ENCODE measurements around the gene PLXND1.

The PLXND1 gene

GRCh38 chr3:129586746-129587430 lies 19.6 kb downstream of the PLXND1 start:
- FAIRE-seq (no peak), DNase-seq (ENCODE audit: insufficient read length) (no peak)
- TF ChIP-seq POLR2A (IDR thresholded peaks at IDR 0.05; ENCODE audit: low read depth, low read length): no peak
- no peak for TF ChIP-seq POLR2AphosphoS5 (IDR thresholded peaks at IDR 0.05; ENCODE audit: low read depth, low read length)
- TF ChIP-seq TAF1 (IDR thresholded peaks at IDR 0.05; ENCODE audit: borderline replicate concordance, low read depth, low read length): no peak

- FAIRE-seq (no peak), DNase-seq (ENCODE audit: insufficient read length) (no peak)
- no peak for TF ChIP-seq POLR2A (IDR thresholded peaks at IDR 0.05; ENCODE audit: low read depth, low read length)
- no peak for TF ChIP-seq POLR2AphosphoS5 (IDR thresholded peaks at IDR 0.05; ENCODE audit: low read depth, low read length)
- no peak for TF ChIP-seq TAF1 (IDR thresholded peaks at IDR 0.05; ENCODE audit: borderline replicate concordance, low read depth, low read length)
Observed at GRCh38 chr3:129585949-129586657, 20.4 kb downstream of the PLXND1 start.

GRCh38 chr3:129584631-129585030 lies 21.8 kb downstream of the PLXND1 start:
- DNase-seq (ENCODE audit: insufficient read length) (no peak), FAIRE-seq (no peak)
- TF ChIP-seq POLR2A (IDR thresholded peaks at IDR 0.05; ENCODE audit: low read depth, low read length): no peak
- TF ChIP-seq TAF1 (IDR thresholded peaks at IDR 0.05; ENCODE audit: borderline replicate concordance, low read depth, low read length): no peak
- no peak for TF ChIP-seq POLR2AphosphoS5 (IDR thresholded peaks at IDR 0.05; ENCODE audit: low read depth, low read length)

GRCh38 chr3:129583289-129583688 lies 23.2 kb downstream of the PLXND1 start:
- TF ChIP-seq POLR2A (IDR thresholded peaks at IDR 0.05; ENCODE audit: low read depth, low read length) (no peak), TAF1 (IDR thresholded peaks at IDR 0.05; ENCODE audit: borderline replicate concordance, low read depth, low read length) (no peak), POLR2AphosphoS5 (IDR thresholded peaks at IDR 0.05; ENCODE audit: low read depth, low read length) (no peak)
- no peak for DNase-seq (ENCODE audit: insufficient read length)
- no peak for FAIRE-seq

- TF ChIP-seq TAF1 (IDR thresholded peaks at IDR 0.05; ENCODE audit: borderline replicate concordance, low read depth, low read length): no peak
- no peak for TF ChIP-seq POLR2A (IDR thresholded peaks at IDR 0.05; ENCODE audit: low read depth, low read length)
- TF ChIP-seq POLR2AphosphoS5 (IDR thresholded peaks at IDR 0.05; ENCODE audit: low read depth, low read length): no peak
- FAIRE-seq: peak; percentile 53
Observed at GRCh38 chr3:129582799-129583198, 23.7 kb downstream of the PLXND1 start.

GRCh38 chr3:129581623-129582022 lies 24.9 kb downstream of the PLXND1 start:
- no peak for FAIRE-seq
- TF ChIP-seq TAF1 (IDR thresholded peaks at IDR 0.05; ENCODE audit: borderline replicate concordance, low read depth, low read length) (no peak), POLR2A (IDR thresholded peaks at IDR 0.05; ENCODE audit: low read depth, low read length) (no peak), POLR2AphosphoS5 (IDR thresholded peaks at IDR 0.05; ENCODE audit: low read depth, low read length) (no peak)
- DNase-seq (ENCODE audit: insufficient read length): no peak

More at GRCh38 chr3:129582799-129583198, 23.7 kb downstream of the PLXND1 start:
- DNase-seq (ENCODE audit: insufficient read length): no peak

GRCh38 chr3:129579991-129580390 lies 26.5 kb downstream of the PLXND1 start:
- DNase-seq (ENCODE audit: insufficient read length) (no peak), FAIRE-seq (no peak)
- TF ChIP-seq POLR2A (IDR thresholded peaks at IDR 0.05; ENCODE audit: low read depth, low read length) (no peak), TAF1 (IDR thresholded peaks at IDR 0.05; ENCODE audit: borderline replicate concordance, low read depth, low read length) (no peak), POLR2AphosphoS5 (IDR thresholded peaks at IDR 0.05; ENCODE audit: low read depth, low read length) (no peak)

- DNase-seq (ENCODE audit: insufficient read length): peak; percentile 70
- TF ChIP-seq POLR2A (IDR thresholded peaks at IDR 0.05; ENCODE audit: low read depth, low read length): no peak
- no peak for TF ChIP-seq POLR2AphosphoS5 (IDR thresholded peaks at IDR 0.05; ENCODE audit: low read depth, low read length)
- no peak for TF ChIP-seq TAF1 (IDR thresholded peaks at IDR 0.05; ENCODE audit: borderline replicate concordance, low read depth, low read length)
- FAIRE-seq: peak; percentile 77
Observed at GRCh38 chr3:129577925-129578786, 28.3 kb downstream of the PLXND1 start.

- TF ChIP-seq POLR2AphosphoS5 (IDR thresholded peaks at IDR 0.05; ENCODE audit: low read depth, low read length) (no peak), TAF1 (IDR thresholded peaks at IDR 0.05; ENCODE audit: borderline replicate concordance, low read depth, low read length) (no peak), POLR2A (IDR thresholded peaks at IDR 0.05; ENCODE audit: low read depth, low read length) (no peak)
- FAIRE-seq: no peak
Observed at GRCh38 chr3:129577366-129577765, 29.1 kb downstream of the PLXND1 start.

GRCh38 chr3:129576514-129577352 lies 29.7 kb downstream of the PLXND1 start:
- peak; percentile 89 for FAIRE-seq
- DNase-seq (ENCODE audit: insufficient read length): peak; percentile 51

More at GRCh38 chr3:129577366-129577765, 29.1 kb downstream of the PLXND1 start:
- no peak for DNase-seq (ENCODE audit: insufficient read length)

More at GRCh38 chr3:129576514-129577352, 29.7 kb downstream of the PLXND1 start:
- TF ChIP-seq POLR2A (IDR thresholded peaks at IDR 0.05; ENCODE audit: low read depth, low read length): no peak
- no peak for TF ChIP-seq POLR2AphosphoS5 (IDR thresholded peaks at IDR 0.05; ENCODE audit: low read depth, low read length)
- no peak for TF ChIP-seq TAF1 (IDR thresholded peaks at IDR 0.05; ENCODE audit: borderline replicate concordance, low read depth, low read length)

Measured in GM12892 (cell line).